ENCODE data around the gene PRDM16. TPM values are rescaled to one million over a fixed set of nuclear protein-coding genes. Genes with fewer than 3 reads are reported as not detected.

Gene PRDM16
- total RNA-seq, 4 donors from 2014 or later: 0.41 to 0.95 TPM; not detected in 2

DNA sequence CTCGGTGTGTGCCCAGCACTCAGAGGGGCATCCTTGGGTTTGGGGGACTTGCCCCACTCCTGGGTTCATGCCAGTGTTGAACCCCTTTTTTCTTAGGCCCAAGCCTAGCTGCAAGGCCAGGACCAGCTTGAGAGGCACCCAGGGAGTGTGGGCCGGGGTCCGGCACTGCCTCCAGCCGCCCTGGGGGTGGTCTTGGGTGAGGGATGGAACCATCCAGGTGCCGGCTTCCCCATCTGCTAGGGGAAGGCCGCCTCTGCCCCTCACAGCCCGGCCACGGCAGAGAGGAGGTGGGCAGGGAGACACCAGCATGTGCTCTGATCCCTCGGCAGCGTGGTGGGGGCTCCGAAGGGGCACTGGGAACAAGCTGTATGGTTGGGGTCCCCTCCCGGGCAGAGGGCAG is 335.3 kb downstream of the PRDM16 start:
- Histone ChIP-seq H3K4me1 (peaks cover 0 to 8% (median 0%) of the 10 kb centered on the region in 4 donors), H3K27me3 (peaks cover 9% of the 10 kb centered on the region), H3K27ac (no peak overlapping the region), H3K9me3 (no peaks in the 10 kb centered on the region), H3K36me3 (no peaks in the 10 kb centered on the region), H3K4me3 (no peak overlapping the region)
- WGBS, 2 donors (ENCODE audit: low coverage in 1 of 2): 73% methylated on average over 11 of the region's 12 CpGs; no CpG with 5 or more reads in 1 of the 2 donors
- in situ Hi-C loops (cut with MboI; ENCODE audit: low pct_ligation_motif_present in 1 of 4, low pct_unique_long_range_greater_than_20kb in 1 of 4, low sequenced_read_pairs in 3 of 4): loop anchor here in 1 of 4 donors (25.0 kb wide), 1 partner anchor 392 kb away; the partner anchor contains the start of gene ACTRT2
- intact Hi-C loops (cut with DNase I; ENCODE audit: low total_unique reads): no loop called here
- TF ChIP-seq, protein P1, sequence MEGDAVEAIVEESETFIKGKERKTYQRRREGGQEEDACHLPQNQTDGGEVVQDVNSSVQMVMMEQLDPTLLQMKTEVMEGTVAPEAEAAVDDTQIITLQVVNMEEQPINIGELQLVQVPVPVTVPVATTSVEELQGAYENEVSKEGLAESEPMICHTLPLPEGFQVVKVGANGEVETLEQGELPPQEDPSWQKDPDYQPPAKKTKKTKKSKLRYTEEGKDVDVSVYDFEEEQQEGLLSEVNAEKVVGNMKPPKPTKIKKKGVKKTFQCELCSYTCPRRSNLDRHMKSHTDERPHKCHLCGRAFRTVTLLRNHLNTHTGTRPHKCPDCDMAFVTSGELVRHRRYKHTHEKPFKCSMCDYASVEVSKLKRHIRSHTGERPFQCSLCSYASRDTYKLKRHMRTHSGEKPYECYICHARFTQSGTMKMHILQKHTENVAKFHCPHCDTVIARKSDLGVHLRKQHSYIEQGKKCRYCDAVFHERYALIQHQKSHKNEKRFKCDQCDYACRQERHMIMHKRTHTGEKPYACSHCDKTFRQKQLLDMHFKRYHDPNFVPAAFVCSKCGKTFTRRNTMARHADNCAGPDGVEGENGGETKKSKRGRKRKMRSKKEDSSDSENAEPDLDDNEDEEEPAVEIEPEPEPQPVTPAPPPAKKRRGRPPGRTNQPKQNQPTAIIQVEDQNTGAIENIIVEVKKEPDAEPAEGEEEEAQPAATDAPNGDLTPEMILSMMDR (IDR thresholded peaks at IDR 0.05): no peak
- no peak for TF ChIP-seq POLR2A (IDR thresholded peaks at IDR 0.05)
- TF ChIP-seq POLR2AphosphoS5 (IDR thresholded peaks at IDR 0.05): no peak
- no peak for TF ChIP-seq EP300 (IDR thresholded peaks at IDR 0.05; ENCODE audit: low read depth)
- DNase-seq: no peak

DNA sequence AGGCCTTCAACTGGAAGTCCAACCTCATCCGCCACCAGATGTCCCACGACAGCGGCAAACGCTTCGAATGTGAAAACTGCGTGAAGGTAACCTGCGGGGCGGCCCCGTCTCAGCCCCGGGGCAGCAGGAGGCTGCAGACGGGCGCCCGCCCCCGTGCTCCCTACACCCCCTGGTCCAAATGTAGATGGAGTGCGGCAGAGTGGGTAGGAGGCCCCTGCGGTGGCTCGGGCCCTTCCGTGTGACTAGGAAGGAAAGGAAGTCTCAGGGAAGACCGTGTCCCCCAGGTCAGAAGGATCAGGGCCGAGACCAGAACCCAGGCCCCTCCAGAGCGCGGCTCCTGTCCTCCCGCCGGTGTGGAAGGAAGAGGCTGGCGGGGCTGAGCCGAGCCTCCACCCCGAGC is 335.8 kb downstream of the PRDM16 start:
- in situ Hi-C loops (cut with MboI; ENCODE audit: low pct_ligation_motif_present in 1 of 4, low pct_unique_long_range_greater_than_20kb in 1 of 4, low sequenced_read_pairs in 3 of 4): loop anchor here in 1 of 4 donors (25.0 kb wide), 1 partner anchor 392 kb away; the partner anchor contains the start of gene ACTRT2
- peaks cover 0 to 8% (median 0%) of the 10 kb centered on the region in 4 donors for H3K4me1 ChIP-seq
- no peak overlapping the region for H3K27ac ChIP-seq
- WGBS, 2 donors (ENCODE audit: low coverage in 1 of 2): 93% methylated on average over 10 to 24 of the region's 27 CpGs
- H3K27me3 ChIP-seq: peaks cover 6% of the 10 kb centered on the region
- H3K4me3 ChIP-seq: no peak overlapping the region
- no peaks in the 10 kb centered on the region for H3K36me3 ChIP-seq
- TF ChIP-seq, protein P1 (IDR thresholded peaks at IDR 0.05): no peak
- TF ChIP-seq POLR2AphosphoS5 (IDR thresholded peaks at IDR 0.05) (no peak), EP300 (IDR thresholded peaks at IDR 0.05; ENCODE audit: low read depth) (no peak), POLR2A (IDR thresholded peaks at IDR 0.05) (no peak)
- intact Hi-C loops (cut with DNase I; ENCODE audit: low total_unique reads): loop anchor here (5.0 kb wide), 1 partner anchor 392 kb away; no protein-coding TSS in a partner anchor
- H3K9me3 ChIP-seq: no peaks in the 10 kb centered on the region
- DNase-seq: no peak

DNA sequence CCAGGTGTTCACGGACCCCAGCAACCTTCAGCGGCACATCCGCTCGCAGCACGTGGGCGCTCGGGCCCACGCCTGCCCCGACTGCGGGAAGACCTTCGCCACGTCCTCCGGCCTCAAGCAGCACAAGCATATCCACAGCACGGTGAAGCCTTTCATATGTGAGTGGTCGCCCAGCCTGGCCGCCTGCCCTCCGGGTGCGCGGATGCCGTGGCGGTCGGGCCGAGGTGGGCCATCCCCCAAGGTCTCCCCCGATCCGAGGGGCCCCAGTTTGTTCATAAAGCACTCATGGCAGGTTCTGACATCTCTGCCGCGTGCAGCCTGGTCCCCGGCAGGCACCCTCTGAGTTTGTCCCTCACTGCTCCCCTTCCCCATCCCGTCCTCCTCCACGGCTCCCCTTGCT is 336.5 kb downstream of the PRDM16 start:
- TF ChIP-seq POLR2A (IDR thresholded peaks at IDR 0.05) (no peak), POLR2AphosphoS5 (IDR thresholded peaks at IDR 0.05) (no peak), EP300 (IDR thresholded peaks at IDR 0.05; ENCODE audit: low read depth) (no peak)
- TF ChIP-seq, protein P1 (IDR thresholded peaks at IDR 0.05): no peak
- H3K36me3 ChIP-seq: no peaks in the 10 kb centered on the region
- in situ Hi-C loops (cut with MboI; ENCODE audit: low pct_ligation_motif_present in 1 of 4, low pct_unique_long_range_greater_than_20kb in 1 of 4, low sequenced_read_pairs in 3 of 4) (loop anchor here in 1 of 4 donors (25.0 kb wide), 1 partner anchor 393 kb away; the partner anchor contains the start of gene ACTRT2), intact Hi-C loops (cut with DNase I; ENCODE audit: low total_unique reads) (loop anchor here (5.0 kb wide), 1 partner anchor 393 kb away; no protein-coding TSS in a partner anchor)
- no peaks in the 10 kb centered on the region for H3K9me3 ChIP-seq
- no peaks in the 10 kb centered on the region for H3K27me3 ChIP-seq
- H3K4me3 ChIP-seq: no peak overlapping the region
- 88 to 90% methylated on average over 14 to 29 of the region's 30 CpGs for WGBS, 2 donors (ENCODE audit: low coverage in 1 of 2)
- H3K27ac ChIP-seq: no peak overlapping the region
- no peak for DNase-seq
- H3K4me1 ChIP-seq: peaks cover 0 to 8% (median 0%) of the 10 kb centered on the region in 4 donors

DNA sequence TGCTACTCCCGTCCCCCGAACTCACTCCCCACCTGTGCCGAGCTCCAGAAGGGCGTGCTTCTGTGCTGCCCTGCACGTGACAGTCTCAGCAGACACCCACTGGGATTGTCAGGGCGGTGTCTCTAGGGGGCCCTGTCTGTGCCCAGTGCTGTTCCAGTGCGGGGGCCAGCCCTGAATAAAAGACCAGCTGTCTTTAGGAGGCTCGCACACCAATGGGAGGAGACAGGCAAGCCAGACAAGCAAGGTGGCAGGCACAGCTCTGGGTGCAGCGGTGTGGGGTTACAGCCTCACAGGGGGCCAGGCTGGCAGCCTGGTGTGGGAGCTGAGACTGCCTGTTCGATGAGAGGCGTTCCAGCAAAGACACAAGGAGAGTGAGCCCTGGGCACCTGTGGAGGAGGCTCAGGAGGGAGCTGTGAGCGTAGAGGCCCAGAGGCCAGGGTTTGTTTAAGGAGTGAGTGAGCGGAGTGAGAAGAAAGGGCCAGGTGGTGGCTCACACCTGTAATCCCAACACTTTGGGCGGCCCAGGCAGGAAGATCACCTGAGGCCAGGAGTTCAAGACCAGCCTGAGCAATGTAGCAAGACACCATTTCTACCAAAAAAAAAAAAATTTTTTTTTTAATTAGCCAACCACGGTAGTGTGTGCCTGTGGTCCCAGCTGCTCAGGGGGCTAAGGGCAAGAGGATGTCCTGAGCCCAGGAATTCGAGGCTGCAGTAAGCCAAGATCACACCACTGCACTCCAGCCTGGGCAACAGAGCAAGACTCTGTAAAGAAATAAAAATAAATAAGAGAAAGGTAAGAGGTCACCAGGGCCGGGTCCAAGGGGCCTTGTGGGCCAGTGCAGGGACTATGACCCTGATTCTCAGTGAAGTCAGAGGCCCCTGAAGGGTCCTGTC is 337.2 kb downstream of the PRDM16 start:
- no peak for DNase-seq
- intact Hi-C loops (cut with DNase I; ENCODE audit: low total_unique reads): loop anchor here (5.0 kb wide), 1 partner anchor 394 kb away; no protein-coding TSS in a partner anchor
- no peaks in the 10 kb centered on the region for H3K27me3 ChIP-seq
- H3K9me3 ChIP-seq: no peaks in the 10 kb centered on the region
- no peak overlapping the region for H3K4me3 ChIP-seq
- H3K27ac ChIP-seq: no peak overlapping the region
- 80 to 86% methylated on average over 1 to 17 of the region's 17 CpGs for WGBS, 2 donors (ENCODE audit: low coverage in 1 of 2)
- in situ Hi-C loops (cut with MboI; ENCODE audit: low pct_ligation_motif_present in 1 of 4, low pct_unique_long_range_greater_than_20kb in 1 of 4, low sequenced_read_pairs in 3 of 4): loop anchor here in 1 of 4 donors (25.0 kb wide), 1 partner anchor 394 kb away; the partner anchor contains the start of gene ACTRT2
- TF ChIP-seq EP300 (IDR thresholded peaks at IDR 0.05; ENCODE audit: low read depth): no peak
- no peaks in the 10 kb centered on the region for H3K36me3 ChIP-seq
- peaks cover 0 to 8% (median 0%) of the 10 kb centered on the region in 4 donors for H3K4me1 ChIP-seq
